GM10248 (cell line): ENCODE results near the gene TCEAL5.
"Not testable (repeated sequence)": the region's sequence is repeated elsewhere in the genome, so short reads cannot be mapped to it uniquely, and the experiment has no call there.

ENCODE experiments used
- CTCF ChIA-PET: fragments of 300-600 bp; sonication (Branson Sonifier 250); formaldehyde crosslinking; extraction: SDS; loops from one replicate; lab custom pipeline; 2021; ENCODE audit warnings: antibody characterized with exemption; lab: Yijun Ruan, JAX
- POLR2A ChIA-PET: fragments of 350-650 bp; sonication (Branson Sonifier 250); formaldehyde crosslinking; extraction: SDS; loops from one replicate; lab custom pipeline; 2020; ENCODE audit warnings: antibody characterized with exemption; lab: Yijun Ruan, JAX
- DNase-seq: peaks from one replicate; pipeline ENCODE4 v3.0.0; 2012; ENCODE audit errors: extremely low spot score
- CTCF ChIP-seq: IDR thresholded peaks from 2 replicates; pipeline ENCODE4 v1.5.1; 2012; ENCODE audit warnings: mild to moderate bottlenecking, low read depth; ENCODE audit errors: extremely low read depth, missing control alignments, control extremely low read depth

Gene TCEAL5

GRCh38 chrX:103276581-103277002 lies at the start of gene TCEAL5:
Gene TCEAL5 (minus strand): TSS chrX:103276750. CDS start chrX:103274563, 2,187 bp downstream.
- ChIA-PET CTCF (no interaction called here), POLR2A (no interaction called here)
- no peak for TF ChIP-seq CTCF
- DNase-seq, result no peak

GRCh38 chrX:103311399-103311780 lies 34.8 kb upstream of the TCEAL5 start:
- TF ChIP-seq CTCF, result no peak
- ChIA-PET CTCF (no interaction called here), POLR2A (no interaction called here)
- no peak for DNase-seq

- TF ChIP-seq CTCF, result no peak
- POLR2A ChIA-PET, result no interaction called here
- DNase-seq, result peak; percentile 70
- CTCF ChIA-PET, result no interaction called here
Observed at GRCh38 chrX:103310555-103311398, 34.2 kb upstream of the TCEAL5 start, which contains the start of gene BEX2. Gene BEX2 (minus strand): TSS chrX:103310990. CDS start chrX:103309976, 1,014 bp downstream.

GRCh38 chrX:103309860-103310554 lies 33.5 kb upstream of the TCEAL5 start:
- CTCF ChIA-PET, result no interaction called here
- TF ChIP-seq CTCF, result no peak
- POLR2A ChIA-PET, result no interaction called here
- no peak for DNase-seq

- POLR2A ChIA-PET, CTCF ChIA-PET, DNase-seq: not testable (repeated sequence)
Observed at GRCh38 chrX:103305666-103306065, 29.1 kb upstream of the TCEAL5 start.

GRCh38 chrX:103304705-103305104 lies 28.2 kb upstream of the TCEAL5 start:
- POLR2A ChIA-PET, result no interaction called here
- CTCF ChIA-PET, result no interaction called here
- no peak for TF ChIP-seq CTCF
- no peak for DNase-seq

- DNase-seq, result no peak
- CTCF ChIA-PET, result no interaction called here
- POLR2A ChIA-PET, result no interaction called here
- no peak for TF ChIP-seq CTCF
Observed at GRCh38 chrX:103293118-103293517, 16.6 kb upstream of the TCEAL5 start.
